Esophagus muscularis mucosa (tissue), 4 donors: Measurements from ENCODE around the gene ZNF423.

Experiments
- CTCF ChIP-seq, 3 experiments: fragments of 200-600 bp in 2 of 3; fragments of 450-650 bp in 1 of 3; sonication (generic) in 2 of 3; IDR thresholded peaks; one replicate each; pipeline ENCODE4 v1.5.1; 2017 to 2019; ENCODE audit warnings: antibody characterized with exemption in 3 of 3, mild to moderate bottlenecking in 2 of 3, moderate library complexity in 1 of 3
- EP300 ChIP-seq: sonication (generic); formaldehyde crosslinking; IDR thresholded peaks from one replicate; pipeline ENCODE4 v1.6.1; 2017; ENCODE audit warnings: antibody characterized with exemption
- POLR2A ChIP-seq: fragments of 450-650 bp; IDR thresholded peaks from one replicate; pipeline ENCODE4 v1.6.1; 2017; ENCODE audit warnings: antibody characterized with exemption, moderate library complexity, mild to moderate bottlenecking, low read depth
- POLR2AphosphoS5 ChIP-seq, 2 donors: sonication (generic); formaldehyde crosslinking; IDR thresholded peaks; one replicate each; pipeline ENCODE4 v1.6.1; 2017; ENCODE audit warnings: antibody characterized with exemption in 2 of 2

- no peak for TF ChIP-seq EP300
- TF ChIP-seq CTCF (IDR thresholded peaks at IDR 0.05): no peak
- TF ChIP-seq POLR2AphosphoS5 (IDR thresholded peaks at IDR 0.05): no peak
- no peak for TF ChIP-seq POLR2A
Observed at GRCh38 chr16:49837688-49838410, 18.1 kb downstream of the ZNF423 start.
